Activated T-cell treated with anti-CD3 and anti-CD28 coated beads for 4 hours (primary cell): ENCODE data around the gene CD68.
A peak's percentile ranks its signal among the peaks of the same experiment; 100 is the strongest.

Experiments used
- DNase-seq: peaks from one replicate; pipeline ENCODE4 v3.0.0-alpha.2; 2020

Gene CD68

GRCh38 chr17:7579001-7579833 is at the start of gene CD68:
CD68 (plus strand) TSS chr17:7579638; CDS start chr17:7579678, 40 bp downstream.
- peak; percentile 60 for DNase-seq

DNA sequence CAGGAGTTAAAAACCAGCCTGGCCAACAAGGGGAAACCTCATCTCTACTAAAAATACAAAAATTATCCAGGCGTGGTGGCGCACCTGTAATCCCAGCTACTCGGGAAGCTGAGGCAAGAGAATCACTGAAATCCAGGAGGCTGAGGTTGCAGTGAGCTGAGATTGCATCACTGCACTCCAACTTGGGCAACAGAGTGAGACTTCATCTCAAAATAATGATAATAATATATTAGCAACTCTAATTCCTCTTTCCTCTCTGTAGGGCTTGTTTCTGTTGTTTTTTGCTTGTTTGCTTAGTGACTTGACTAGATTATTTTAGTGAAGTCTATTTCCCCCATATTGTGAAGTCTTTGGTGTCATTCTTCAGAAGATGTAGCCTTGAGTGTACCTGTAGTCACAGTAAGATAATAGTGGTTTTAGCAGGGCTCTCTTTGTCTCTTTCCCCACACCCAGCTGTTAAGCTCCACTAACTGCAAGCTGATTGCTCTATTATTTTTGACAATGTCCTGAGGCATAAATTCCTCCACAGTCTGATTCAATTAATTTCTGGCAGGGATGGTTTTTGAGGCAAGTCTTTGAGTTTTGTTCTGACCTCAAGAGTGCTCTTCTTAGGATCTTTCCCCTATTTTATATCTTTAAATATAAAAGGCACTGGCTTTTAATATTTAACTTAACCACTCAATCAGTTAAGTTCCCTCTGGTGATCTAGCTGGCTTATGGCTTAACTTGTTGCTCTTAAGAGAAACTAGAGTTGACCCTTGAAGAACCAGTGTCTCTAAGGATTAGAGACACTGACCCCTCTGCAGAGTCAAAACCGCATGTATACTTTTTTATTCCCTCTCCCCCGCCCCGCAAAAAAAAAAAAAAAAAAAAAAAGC is 49.2 kb upstream of the CD68 start:
- DNase-seq = no peak

GRCh38 chr17:7538050-7538449 is 41.4 kb upstream of the CD68 start:
- no peak for DNase-seq

- no peak for DNase-seq
Observed at GRCh38 chr17:7538891-7539545, 40.4 kb upstream of the CD68 start.

GRCh38 chr17:7541074-7541621 is 38.3 kb upstream of the CD68 start:
- no peak for DNase-seq

- no peak for DNase-seq
Observed at GRCh38 chr17:7544911-7545310, 34.5 kb upstream of the CD68 start.

DNA sequence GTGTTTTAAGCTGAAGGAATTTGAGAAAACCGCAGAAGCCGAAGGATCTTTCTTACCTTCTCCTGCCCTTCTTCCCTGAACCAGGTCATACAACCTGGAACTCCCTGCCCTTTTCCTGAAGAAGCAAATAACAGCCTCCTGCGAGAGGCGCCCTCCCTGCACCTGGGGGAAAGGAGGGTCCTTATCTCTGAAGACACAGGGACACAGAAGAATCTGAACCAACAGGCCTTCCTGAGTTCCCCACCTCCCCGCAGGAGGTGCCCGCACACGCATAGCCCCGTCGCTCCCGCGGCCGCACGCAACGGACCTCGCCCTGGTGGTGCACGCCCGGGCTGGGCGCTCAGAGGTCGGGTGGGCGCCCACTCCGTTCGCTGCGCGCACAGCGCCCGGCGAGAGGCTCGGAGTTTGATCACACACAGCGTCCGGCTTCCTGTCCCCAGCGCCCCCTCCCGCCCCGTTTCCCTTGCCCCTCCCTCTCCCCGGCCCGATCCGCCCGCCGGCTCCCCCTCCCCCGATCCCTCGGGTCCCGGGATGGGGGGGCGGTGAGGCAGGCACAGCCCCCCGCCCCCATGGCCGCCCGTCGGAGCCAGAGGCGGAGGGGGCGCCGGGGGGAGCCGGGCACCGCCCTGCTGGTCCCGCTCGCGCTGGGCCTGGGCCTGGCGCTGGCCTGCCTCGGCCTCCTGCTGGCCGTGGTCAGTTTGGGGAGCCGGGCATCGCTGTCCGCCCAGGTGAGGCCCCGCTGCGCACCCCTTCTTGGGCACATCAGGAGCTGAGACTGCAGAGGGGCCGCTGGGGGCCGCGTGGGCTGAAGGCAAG is 30.6 kb upstream of the CD68 start, which contains the start of gene TNFSF12:
Gene TNFSF12 (plus strand): TSS at position 474 of the 816 bp plus-strand sequence. CDS start 96 bp downstream, at position 570.
- DNase-seq = no peak

- DNase-seq = no peak
Observed at GRCh38 chr17:7549401-7550055, 29.9 kb upstream of the CD68 start.

DNA sequence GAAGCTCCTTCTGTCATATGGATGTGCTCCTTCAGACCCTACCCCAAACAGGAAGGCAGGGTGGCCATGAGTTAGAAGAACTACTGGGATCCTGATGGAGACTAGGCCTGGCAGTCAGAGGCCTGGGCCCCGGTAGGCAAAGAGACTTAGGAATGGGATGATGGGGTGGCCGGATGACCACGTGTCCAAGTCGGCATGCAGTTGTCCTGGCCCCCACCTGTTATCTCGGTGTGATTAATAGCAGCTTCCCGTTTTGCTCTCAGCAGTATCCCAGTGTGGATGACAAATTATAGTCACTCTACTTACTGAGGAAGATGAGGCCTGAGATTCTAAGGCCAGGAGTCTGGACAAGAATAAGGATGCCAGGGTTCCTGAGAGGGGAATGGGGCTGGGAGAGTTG is 29.1 kb upstream of the CD68 start:
- no peak for DNase-seq

- DNase-seq = no peak
Observed at GRCh38 chr17:7551396-7551795, 28.0 kb upstream of the CD68 start.

DNA sequence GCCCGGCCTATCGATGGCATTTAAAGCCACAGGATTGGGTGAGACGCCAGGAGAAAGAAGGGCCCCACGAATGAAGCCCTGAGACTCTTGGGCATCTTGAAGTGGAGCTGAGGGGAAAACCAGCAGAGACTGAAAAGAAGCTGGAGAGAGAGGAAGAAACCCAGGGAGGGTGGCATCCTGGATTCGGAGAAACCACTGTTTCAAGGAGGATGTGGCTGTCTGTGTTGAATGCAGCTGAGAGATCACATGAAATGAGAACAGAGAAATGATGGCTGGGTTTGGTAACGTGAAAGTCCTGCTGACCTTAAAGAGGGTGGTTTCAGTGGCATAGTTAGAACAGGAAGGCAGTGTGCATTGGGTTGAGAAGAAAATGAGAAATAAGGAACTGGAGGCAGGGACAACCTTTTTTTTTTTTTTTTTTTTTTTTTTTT is 26.8 kb upstream of the CD68 start:
- DNase-seq = no peak

DNA sequence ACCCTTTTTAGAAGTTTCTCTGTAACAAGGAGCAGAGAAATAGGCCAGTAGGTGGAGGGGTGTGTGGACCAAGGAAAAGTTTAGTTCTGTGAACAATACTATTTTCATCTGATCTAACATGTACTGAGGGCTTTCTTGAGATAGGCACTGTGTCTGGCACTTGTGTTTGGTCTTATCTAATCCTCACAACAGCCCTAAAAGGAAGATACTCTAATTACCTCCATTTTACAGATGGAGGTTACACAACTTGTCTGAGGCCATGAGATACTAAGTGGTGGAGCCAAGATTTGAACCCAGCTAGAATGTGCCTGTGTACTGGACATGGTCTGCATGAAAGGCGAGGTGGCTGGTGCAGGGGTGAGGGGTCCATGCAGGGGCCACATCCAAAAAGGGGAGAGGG is 26.1 kb upstream of the CD68 start:
- DNase-seq = no peak

- no peak for DNase-seq
Observed at GRCh38 chr17:7555320-7555948, 24.0 kb upstream of the CD68 start.

DNA sequence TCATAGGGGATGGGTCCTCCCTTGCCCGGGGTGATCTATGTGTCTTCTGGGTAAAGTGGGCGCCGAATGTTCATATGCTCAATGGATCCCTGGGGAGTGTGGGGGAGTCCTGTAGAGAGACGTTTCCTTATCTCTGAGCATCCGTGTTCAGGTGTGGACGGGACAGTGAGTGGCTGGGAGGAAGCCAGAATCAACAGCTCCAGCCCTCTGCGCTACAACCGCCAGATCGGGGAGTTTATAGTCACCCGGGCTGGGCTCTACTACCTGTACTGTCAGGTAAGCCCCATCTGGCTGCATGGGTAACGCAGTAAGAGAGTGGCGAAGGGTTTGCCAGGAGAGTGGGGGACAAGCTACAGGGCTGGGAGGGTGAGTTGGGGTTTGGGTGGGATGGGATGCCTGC is 22.8 kb upstream of the CD68 start:
- DNase-seq = no peak

DNA sequence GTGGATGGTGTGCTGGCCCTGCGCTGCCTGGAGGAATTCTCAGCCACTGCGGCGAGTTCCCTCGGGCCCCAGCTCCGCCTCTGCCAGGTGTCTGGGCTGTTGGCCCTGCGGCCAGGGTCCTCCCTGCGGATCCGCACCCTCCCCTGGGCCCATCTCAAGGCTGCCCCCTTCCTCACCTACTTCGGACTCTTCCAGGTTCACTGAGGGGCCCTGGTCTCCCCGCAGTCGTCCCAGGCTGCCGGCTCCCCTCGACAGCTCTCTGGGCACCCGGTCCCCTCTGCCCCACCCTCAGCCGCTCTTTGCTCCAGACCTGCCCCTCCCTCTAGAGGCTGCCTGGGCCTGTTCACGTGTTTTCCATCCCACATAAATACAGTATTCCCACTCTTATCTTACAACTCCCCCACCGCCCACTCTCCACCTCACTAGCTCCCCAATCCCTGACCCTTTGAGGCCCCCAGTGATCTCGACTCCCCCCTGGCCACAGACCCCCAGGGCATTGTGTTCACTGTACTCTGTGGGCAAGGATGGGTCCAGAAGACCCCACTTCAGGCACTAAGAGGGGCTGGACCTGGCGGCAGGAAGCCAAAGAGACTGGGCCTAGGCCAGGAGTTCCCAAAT is 22.2 kb upstream of the CD68 start:
- DNase-seq = no peak

GRCh38 chr17:7557775-7558543 is 21.5 kb upstream of the CD68 start:
- no peak for DNase-seq

GRCh38 chr17:7558544-7559319 is 20.7 kb upstream of the CD68 start, which contains the start of gene TNFSF13:
TNFSF13 (plus strand) TSS chr17:7558750; CDS start chr17:7559040, 290 bp downstream.
- no peak for DNase-seq

GRCh38 chr17:7559320-7560171 is 19.9 kb upstream of the CD68 start:
- DNase-seq = no peak
